ENCODE results near the gene APP.
"Not testable (repeated sequence)": the region's sequence is repeated elsewhere in the genome, so short reads cannot be mapped to it uniquely, and the experiment has no call there.

The APP gene

DNA sequence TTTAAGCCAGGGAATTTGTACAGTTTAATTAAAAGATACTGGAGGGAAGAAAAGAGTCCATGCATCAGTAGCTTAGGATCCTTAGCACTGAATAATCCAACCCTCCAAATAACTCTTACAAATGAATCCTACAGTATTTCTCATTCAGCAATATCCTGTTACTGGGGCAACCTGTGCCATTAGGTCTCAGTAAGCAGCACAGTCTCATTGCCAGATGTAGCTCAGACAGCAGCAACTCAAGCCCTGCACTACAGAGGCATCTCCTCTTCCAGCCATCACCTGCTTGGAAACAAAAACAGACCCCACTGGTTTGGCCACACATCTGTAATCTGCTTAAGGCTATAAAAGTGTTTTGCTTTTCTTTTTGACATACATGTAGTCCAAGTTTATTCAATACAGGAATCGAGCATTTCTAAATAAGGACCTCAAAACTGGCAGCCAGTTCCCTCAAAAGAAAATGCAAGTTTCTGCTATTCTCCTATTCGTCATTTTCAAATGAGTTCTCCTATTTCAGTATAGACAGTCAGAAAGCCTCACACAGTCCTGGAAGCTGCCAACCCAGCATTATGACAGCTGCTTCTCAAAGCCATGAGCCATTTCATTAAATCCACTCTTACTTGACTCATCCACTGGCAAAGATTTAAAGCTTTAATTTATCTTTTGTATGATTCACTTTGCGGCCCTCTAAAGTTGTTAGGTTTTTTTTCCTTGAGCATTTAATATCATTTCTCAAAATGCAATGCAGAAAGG lies 129.0 kb downstream of the APP start:
- Histone ChIP-seq H3K9ac (ENCODE audit: low read depth in 1 of 2, low read length in 2 of 2) (no peak overlapping the region), H3K9me3 (ENCODE audit: control insufficient read depth in 2 of 2, low read length in 2 of 2) (no peaks in the 10 kb centered on the region), H3K27me3 (ENCODE audit: control insufficient read depth in 2 of 2, insufficient read depth in 2 of 2, low read length in 2 of 2) (no peaks in the 10 kb centered on the region), H3K27ac (ENCODE audit: low read depth in 2 of 2, low read length in 2 of 2) (no peak overlapping the region), H3K36me3 (ENCODE audit: control insufficient read depth in 2 of 2, insufficient read depth in 2 of 2, low read length in 2 of 2) (peaks cover 0 to 6% of the 10 kb centered on the region in 2 donors), H3K4me1 (ENCODE audit: control insufficient read depth in 2 of 2, insufficient read depth in 2 of 2, low read length in 2 of 2) (no peaks in the 10 kb centered on the region), H3K4me3 (ENCODE audit: low read length in 2 of 2) (no peak overlapping the region)

DNA sequence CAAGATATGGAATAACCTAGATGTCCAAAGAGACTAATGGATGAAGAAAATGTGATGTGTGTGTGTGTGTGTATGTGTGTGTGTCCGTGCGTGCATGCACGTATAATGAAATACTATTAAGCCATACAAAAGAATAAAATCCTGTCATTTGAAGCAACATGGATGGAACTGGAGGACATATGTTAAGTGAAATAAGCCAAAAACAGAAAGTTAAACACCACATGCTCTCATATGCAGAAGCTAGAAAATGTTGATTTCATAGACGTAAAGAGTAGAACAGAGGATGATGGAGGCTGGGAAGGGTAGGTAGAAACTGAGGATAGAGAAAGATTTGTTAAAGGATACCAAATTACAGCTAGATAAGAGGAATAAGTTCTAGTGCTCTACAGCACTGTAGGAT lies 133.7 kb downstream of the APP start:
- no peak overlapping the region for H3K27ac ChIP-seq (ENCODE audit: low read depth in 2 of 2, low read length in 2 of 2)
- H3K9ac ChIP-seq (ENCODE audit: low read depth in 1 of 2, low read length in 2 of 2), result no peak overlapping the region
- no peaks in the 10 kb centered on the region for H3K27me3 ChIP-seq (ENCODE audit: control insufficient read depth in 2 of 2, insufficient read depth in 2 of 2, low read length in 2 of 2)
- H3K4me3 ChIP-seq (ENCODE audit: low read length in 2 of 2), result no peak overlapping the region
- no peaks in the 10 kb centered on the region for H3K4me1 ChIP-seq (ENCODE audit: control insufficient read depth in 2 of 2, insufficient read depth in 2 of 2, low read length in 2 of 2)
- H3K9me3 ChIP-seq (ENCODE audit: control insufficient read depth in 2 of 2, low read length in 2 of 2), result no peaks in the 10 kb centered on the region
- peaks cover 0 to 8% of the 10 kb centered on the region in 2 donors for H3K36me3 ChIP-seq (ENCODE audit: control insufficient read depth in 2 of 2, insufficient read depth in 2 of 2, low read length in 2 of 2)

DNA sequence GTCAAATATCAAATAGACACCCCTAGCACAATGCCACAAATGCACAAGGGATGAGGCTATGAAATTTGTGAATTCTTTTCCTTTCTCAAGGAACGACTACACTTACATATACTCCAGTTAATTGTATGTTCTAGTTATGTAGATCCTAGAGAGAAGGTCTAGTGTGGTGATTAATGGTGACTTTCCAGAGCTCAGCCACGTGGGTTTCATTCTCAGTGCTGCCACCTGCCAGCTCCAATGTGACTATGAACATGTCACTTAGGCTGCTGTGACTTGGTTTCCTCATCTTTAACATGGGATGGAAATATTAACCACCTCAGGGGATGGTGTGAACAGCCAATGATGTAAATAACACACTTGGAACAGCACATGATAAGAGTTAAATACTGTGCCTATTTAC lies 138.3 kb downstream of the APP start:
- Histone ChIP-seq H3K27me3 (ENCODE audit: control insufficient read depth in 2 of 2, insufficient read depth in 2 of 2, low read length in 2 of 2) (no peaks in the 10 kb centered on the region), H3K4me3 (ENCODE audit: low read length in 2 of 2) (no peak overlapping the region), H3K4me1 (ENCODE audit: control insufficient read depth in 2 of 2, insufficient read depth in 2 of 2, low read length in 2 of 2) (peaks cover under 1 to 4% of the 10 kb centered on the region in 2 donors), H3K36me3 (ENCODE audit: control insufficient read depth in 2 of 2, insufficient read depth in 2 of 2, low read length in 2 of 2) (peaks cover 0 to 8% of the 10 kb centered on the region in 2 donors), H3K9ac (ENCODE audit: low read depth in 1 of 2, low read length in 2 of 2) (no peak overlapping the region), H3K27ac (ENCODE audit: low read depth in 2 of 2, low read length in 2 of 2) (no peak overlapping the region), H3K9me3 (ENCODE audit: control insufficient read depth in 2 of 2, low read length in 2 of 2) (no peaks in the 10 kb centered on the region)

DNA sequence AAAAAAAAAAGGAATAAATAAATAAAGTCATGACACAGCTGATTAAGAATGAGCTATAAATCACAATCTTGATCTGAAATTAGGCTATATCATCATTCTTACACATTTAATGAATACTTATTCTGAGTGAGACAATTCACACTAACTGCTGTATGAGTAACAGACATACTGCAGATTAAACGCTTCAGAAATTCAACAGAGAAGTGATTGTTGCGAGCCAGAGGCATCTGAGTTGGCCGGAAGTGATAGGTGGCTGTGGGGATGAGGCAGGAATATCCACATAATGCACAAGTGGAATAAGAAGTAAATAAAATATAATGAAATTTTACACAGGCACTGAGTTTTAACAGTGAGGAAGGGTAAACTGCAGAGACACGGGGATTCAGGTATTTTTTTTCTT lies 142.4 kb downstream of the APP start:
- Histone ChIP-seq H3K4me1 (ENCODE audit: control insufficient read depth in 2 of 2, insufficient read depth in 2 of 2, low read length in 2 of 2) (peaks cover 16 to 18% of the 10 kb centered on the region in 2 donors), H3K9me3 (ENCODE audit: control insufficient read depth in 2 of 2, low read length in 2 of 2) (no peaks in the 10 kb centered on the region), H3K4me3 (ENCODE audit: low read length in 2 of 2) (no peak overlapping the region), H3K27ac (ENCODE audit: low read depth in 2 of 2, low read length in 2 of 2) (no peak overlapping the region), H3K36me3 (ENCODE audit: control insufficient read depth in 2 of 2, insufficient read depth in 2 of 2, low read length in 2 of 2) (no peaks in the 10 kb centered on the region), H3K27me3 (ENCODE audit: control insufficient read depth in 2 of 2, insufficient read depth in 2 of 2, low read length in 2 of 2) (no peaks in the 10 kb centered on the region), H3K9ac (ENCODE audit: low read depth in 1 of 2, low read length in 2 of 2) (no peak overlapping the region)

DNA sequence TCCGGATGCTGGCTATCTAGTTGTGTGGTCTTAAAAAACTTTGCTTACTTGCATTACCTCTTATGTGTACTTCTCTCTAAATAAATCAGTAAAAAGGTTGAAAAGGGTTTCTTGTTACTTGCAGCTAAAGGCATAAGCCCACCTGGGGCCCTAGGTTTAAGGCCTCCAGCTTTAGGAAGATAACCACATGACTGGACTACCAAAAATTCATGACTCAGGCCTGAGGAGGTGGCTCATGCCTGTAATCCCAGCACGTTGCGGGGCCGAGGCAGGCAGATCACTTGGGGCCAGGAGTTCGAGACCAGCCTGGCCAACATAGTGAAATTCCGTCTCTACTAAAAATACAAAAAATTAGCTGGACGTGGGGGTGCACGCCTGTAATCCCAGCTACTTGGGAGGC lies 142.9 kb downstream of the APP start:
- no peaks in the 10 kb centered on the region for H3K36me3 ChIP-seq (ENCODE audit: control insufficient read depth in 2 of 2, insufficient read depth in 2 of 2, low read length in 2 of 2)
- no peak overlapping the region for H3K9ac ChIP-seq (ENCODE audit: low read depth in 1 of 2, low read length in 2 of 2)
- H3K27ac ChIP-seq (ENCODE audit: low read depth in 2 of 2, low read length in 2 of 2), result no peak overlapping the region
- peaks cover 16 to 18% of the 10 kb centered on the region in 2 donors for H3K4me1 ChIP-seq (ENCODE audit: control insufficient read depth in 2 of 2, insufficient read depth in 2 of 2, low read length in 2 of 2)
- no peaks in the 10 kb centered on the region for H3K9me3 ChIP-seq (ENCODE audit: control insufficient read depth in 2 of 2, low read length in 2 of 2)
- no peak overlapping the region for H3K4me3 ChIP-seq (ENCODE audit: low read length in 2 of 2)
- no peaks in the 10 kb centered on the region for H3K27me3 ChIP-seq (ENCODE audit: control insufficient read depth in 2 of 2, insufficient read depth in 2 of 2, low read length in 2 of 2)

DNA sequence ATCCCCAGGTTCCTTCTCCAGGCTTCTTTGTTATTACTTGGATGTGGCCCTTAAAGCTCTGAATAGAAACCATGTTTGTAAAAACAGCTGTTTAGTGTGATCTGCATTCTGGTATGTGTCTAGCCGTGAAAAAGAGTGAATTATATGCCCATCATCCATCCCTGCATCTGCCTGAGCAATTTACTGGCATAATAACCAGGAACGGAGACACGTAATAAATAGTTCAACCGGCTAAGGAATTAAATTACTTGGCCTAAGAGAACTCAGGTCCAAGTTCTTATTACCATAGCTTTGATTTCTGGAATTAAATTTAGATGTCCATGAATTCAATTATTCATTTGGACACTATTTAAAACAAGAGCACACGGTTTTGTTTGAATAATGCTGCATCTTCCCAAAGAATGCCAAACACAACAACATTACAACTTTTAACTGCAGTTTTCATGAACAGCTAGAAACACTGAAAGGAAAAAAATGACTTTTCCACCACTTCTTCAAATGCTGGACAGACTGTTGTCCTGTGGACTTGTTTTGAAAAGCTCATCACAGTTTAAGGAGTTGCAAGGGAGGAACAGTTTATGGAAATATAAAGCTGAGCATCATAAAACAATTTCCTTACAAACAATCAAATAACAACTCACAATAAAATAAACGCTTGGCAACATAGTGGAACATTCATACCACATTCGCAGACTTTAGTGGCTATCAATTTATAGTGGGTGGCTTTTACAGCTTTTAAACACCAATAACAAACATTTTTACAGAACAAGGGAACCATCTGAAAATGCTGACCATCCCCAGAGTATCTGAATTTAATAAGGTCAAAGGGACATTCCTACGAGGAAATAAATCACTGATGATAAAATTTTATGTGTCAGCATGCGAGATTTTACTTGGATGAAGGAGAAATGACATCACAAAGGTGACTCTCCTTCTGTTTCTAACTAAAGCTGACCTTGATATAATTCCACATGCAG lies 144.7 kb downstream of the APP start:
- peaks cover 16 to 18% of the 10 kb centered on the region in 2 donors for H3K4me1 ChIP-seq (ENCODE audit: control insufficient read depth in 2 of 2, insufficient read depth in 2 of 2, low read length in 2 of 2)
- H3K9me3 ChIP-seq (ENCODE audit: control insufficient read depth in 2 of 2, low read length in 2 of 2), result no peaks in the 10 kb centered on the region
- H3K9ac ChIP-seq (ENCODE audit: low read depth in 1 of 2, low read length in 2 of 2), result no peak overlapping the region

DNA sequence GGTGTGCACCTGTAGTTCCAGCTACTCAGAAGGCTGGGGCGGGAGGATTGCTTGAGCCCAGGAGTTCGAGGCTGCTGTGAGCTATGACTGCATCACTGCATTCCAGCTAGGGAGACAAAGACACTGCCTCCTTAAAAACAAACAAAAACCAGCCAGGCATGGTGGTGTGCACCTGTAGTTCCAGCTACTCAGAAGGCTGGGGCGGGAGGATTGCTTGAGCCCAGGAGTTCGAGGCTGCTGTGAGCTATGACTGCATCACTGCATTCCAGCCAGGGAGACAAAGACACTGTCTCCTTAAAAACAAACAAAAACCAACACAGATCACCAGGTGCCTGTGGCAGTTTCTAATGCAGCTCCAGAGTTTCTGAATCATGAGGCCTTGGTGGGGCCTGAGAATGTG lies 147.2 kb downstream of the APP start:
- not testable (repeated sequence) for H3K9me3 ChIP-seq (ENCODE audit: control insufficient read depth in 2 of 2, low read length in 2 of 2); H3K27ac ChIP-seq (ENCODE audit: low read depth in 2 of 2, low read length in 2 of 2); H3K4me3 ChIP-seq (ENCODE audit: low read length in 2 of 2); H3K36me3 ChIP-seq (ENCODE audit: control insufficient read depth in 2 of 2, insufficient read depth in 2 of 2, low read length in 2 of 2); H3K27me3 ChIP-seq (ENCODE audit: control insufficient read depth in 2 of 2, insufficient read depth in 2 of 2, low read length in 2 of 2); H3K9ac ChIP-seq (ENCODE audit: low read depth in 1 of 2, low read length in 2 of 2)
- peaks cover 16 to 18% of the 10 kb centered on the region in 2 donors for H3K4me1 ChIP-seq (ENCODE audit: control insufficient read depth in 2 of 2, insufficient read depth in 2 of 2, low read length in 2 of 2)

More for the DNA sequence above, 144.7 kb downstream of the APP start:
- H3K36me3 ChIP-seq (ENCODE audit: control insufficient read depth in 2 of 2, insufficient read depth in 2 of 2, low read length in 2 of 2), result peaks cover 6 to 9% of the 10 kb centered on the region in 2 donors
- peak overlapping the region in 1 of 2 donors; percentile 71 for H3K27ac ChIP-seq (ENCODE audit: low read depth in 2 of 2, low read length in 2 of 2)
- H3K27me3 ChIP-seq (ENCODE audit: control insufficient read depth in 2 of 2, insufficient read depth in 2 of 2, low read length in 2 of 2), result no peaks in the 10 kb centered on the region
- H3K4me3 ChIP-seq (ENCODE audit: low read length in 2 of 2), result no peak overlapping the region

DNA sequence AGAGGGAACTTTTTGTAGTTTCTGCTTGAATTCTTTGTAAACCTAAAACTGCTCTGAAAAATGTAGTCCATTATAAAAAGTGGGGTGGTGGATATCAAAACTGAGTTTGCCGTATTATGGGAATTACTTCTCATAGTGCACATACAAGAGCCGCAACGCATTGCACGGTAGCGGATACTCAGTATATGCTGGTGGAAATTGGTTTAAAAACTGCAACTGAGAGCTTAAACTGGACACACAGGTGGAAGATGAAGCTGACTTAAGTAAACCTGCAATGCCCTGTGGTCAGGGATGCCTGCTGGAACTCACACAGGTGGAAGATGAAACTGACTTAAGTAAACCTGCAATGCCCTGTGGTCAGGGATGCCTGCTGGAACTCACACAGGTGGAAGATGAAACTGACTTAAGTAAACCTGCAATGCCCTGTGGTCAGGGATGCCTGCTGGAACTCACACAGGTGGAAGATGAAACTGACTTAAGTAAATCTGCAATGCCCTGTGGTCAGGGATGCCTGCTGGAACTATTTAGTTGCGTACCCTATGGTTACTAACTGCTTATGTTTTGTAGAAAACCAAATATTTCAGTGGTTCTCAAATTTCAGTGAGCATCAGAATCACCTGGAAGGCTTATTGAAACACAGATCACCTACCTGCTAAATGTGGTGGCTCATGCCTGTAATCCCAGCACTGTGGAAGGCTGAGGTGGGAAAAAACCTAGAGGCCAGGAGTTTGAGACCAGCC lies 147.8 kb downstream of the APP start:
- H3K36me3 ChIP-seq (ENCODE audit: control insufficient read depth in 2 of 2, insufficient read depth in 2 of 2, low read length in 2 of 2); H3K27ac ChIP-seq (ENCODE audit: low read depth in 2 of 2, low read length in 2 of 2); H3K9ac ChIP-seq (ENCODE audit: low read depth in 1 of 2, low read length in 2 of 2); H3K27me3 ChIP-seq (ENCODE audit: control insufficient read depth in 2 of 2, insufficient read depth in 2 of 2, low read length in 2 of 2); H3K9me3 ChIP-seq (ENCODE audit: control insufficient read depth in 2 of 2, low read length in 2 of 2); H3K4me3 ChIP-seq (ENCODE audit: low read length in 2 of 2): not testable (repeated sequence)
- H3K4me1 ChIP-seq (ENCODE audit: control insufficient read depth in 2 of 2, insufficient read depth in 2 of 2, low read length in 2 of 2), result peaks cover 16 to 18% of the 10 kb centered on the region in 2 donors

DNA sequence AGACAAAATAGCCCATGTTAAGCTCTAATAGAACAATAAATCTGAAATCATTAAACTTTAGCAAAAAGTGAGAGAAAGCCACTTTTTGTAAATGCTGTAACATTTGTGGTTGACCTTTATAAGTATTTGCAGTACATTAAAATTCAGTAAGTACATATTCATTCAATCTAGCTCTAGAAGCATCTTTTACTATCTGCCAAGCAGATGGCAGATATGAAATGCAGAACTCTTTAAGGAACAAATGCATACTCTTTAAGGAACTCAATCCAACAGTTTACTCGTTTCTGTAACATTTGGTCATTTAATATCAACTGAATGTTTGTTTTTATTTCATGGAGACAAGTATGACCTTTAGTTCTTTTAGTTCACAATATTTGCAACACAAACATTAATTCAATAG lies 150.1 kb downstream of the APP start:
- Histone ChIP-seq H3K27me3 (ENCODE audit: control insufficient read depth in 2 of 2, insufficient read depth in 2 of 2, low read length in 2 of 2) (no peaks in the 10 kb centered on the region), H3K4me1 (ENCODE audit: control insufficient read depth in 2 of 2, insufficient read depth in 2 of 2, low read length in 2 of 2) (peaks cover 0 to under 1% of the 10 kb centered on the region in 2 donors), H3K4me3 (ENCODE audit: low read length in 2 of 2) (no peak overlapping the region), H3K9me3 (ENCODE audit: control insufficient read depth in 2 of 2, low read length in 2 of 2) (no peaks in the 10 kb centered on the region), H3K9ac (ENCODE audit: low read depth in 1 of 2, low read length in 2 of 2) (no peak overlapping the region), H3K36me3 (ENCODE audit: control insufficient read depth in 2 of 2, insufficient read depth in 2 of 2, low read length in 2 of 2) (peaks cover 9 to 10% of the 10 kb centered on the region in 2 donors), H3K27ac (ENCODE audit: low read depth in 2 of 2, low read length in 2 of 2) (no peak overlapping the region)

All from mucosa of rectum (tissue), 2 donors.